Vagina (tissue), 2 donors: ENCODE results near the gene STXBP6.

Experiments used
- POLR2A ChIP-seq, 2 donors: fragments of 450-650 bp; IDR thresholded peaks; one replicate each; pipeline ENCODE4 v1.6.1; 2017; ENCODE audit warnings: antibody characterized with exemption in 2 of 2, mild to moderate bottlenecking in 2 of 2, moderate library complexity in 2 of 2
- TF ChIP-seq, protein P1 (sequence below), 3 experiments: fragments of 450-650 bp in 2 of 3; fragments of 200-600 bp in 1 of 3; sonication (generic) in 1 of 3; IDR thresholded peaks; one replicate each; pipeline ENCODE4 v1.5.1; 2017 to 2019; ENCODE audit warnings: antibody characterized with exemption in 3 of 3, mild to moderate bottlenecking in 2 of 3, moderate library complexity in 2 of 3

GRCh38 chr14:24850072-24850471 lies 199.9 kb downstream of the STXBP6 start:
- TF ChIP-seq, protein P1, sequence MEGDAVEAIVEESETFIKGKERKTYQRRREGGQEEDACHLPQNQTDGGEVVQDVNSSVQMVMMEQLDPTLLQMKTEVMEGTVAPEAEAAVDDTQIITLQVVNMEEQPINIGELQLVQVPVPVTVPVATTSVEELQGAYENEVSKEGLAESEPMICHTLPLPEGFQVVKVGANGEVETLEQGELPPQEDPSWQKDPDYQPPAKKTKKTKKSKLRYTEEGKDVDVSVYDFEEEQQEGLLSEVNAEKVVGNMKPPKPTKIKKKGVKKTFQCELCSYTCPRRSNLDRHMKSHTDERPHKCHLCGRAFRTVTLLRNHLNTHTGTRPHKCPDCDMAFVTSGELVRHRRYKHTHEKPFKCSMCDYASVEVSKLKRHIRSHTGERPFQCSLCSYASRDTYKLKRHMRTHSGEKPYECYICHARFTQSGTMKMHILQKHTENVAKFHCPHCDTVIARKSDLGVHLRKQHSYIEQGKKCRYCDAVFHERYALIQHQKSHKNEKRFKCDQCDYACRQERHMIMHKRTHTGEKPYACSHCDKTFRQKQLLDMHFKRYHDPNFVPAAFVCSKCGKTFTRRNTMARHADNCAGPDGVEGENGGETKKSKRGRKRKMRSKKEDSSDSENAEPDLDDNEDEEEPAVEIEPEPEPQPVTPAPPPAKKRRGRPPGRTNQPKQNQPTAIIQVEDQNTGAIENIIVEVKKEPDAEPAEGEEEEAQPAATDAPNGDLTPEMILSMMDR (IDR thresholded peaks at IDR 0.05), result no peak
- no peak for TF ChIP-seq POLR2A (IDR thresholded peaks at IDR 0.05)
